SU-DHL-6 (cell line): ENCODE data around the gene TEX35.

Source experiments
- H2AFZ ChIP-seq: fragments of 200-600 bp; sonication (generic); 2 replicates; pipeline ENCODE4 v1.6.1; 2014; ENCODE audit warnings: low read depth, mild to moderate bottlenecking, moderate library complexity, mixed read lengths, antibody characterized with exemption, low read length; ENCODE audit not compliant: severe bottlenecking
- H3F3A ChIP-seq: fragments of 200-600 bp; shearing (Covaris generic); 2 replicates; pipeline ENCODE4 v1.6.0; 2016; ENCODE audit warnings: antibody characterized with exemption, mild to moderate bottlenecking; ENCODE audit not compliant: insufficient read depth
- H3K27ac ChIP-seq: fragments of 200-600 bp; sonication (generic); 2 replicates; pipeline ENCODE4 v1.5.1; 2016; ENCODE audit warnings: low read depth, mild to moderate bottlenecking, low read length, moderate library complexity, mixed read lengths
- H3K27me3 ChIP-seq: fragments of 200-600 bp; sonication (generic), shearing (Covaris generic); 2 replicates; pipeline ENCODE4 v1.6.0; 2014; ENCODE audit warnings: mild to moderate bottlenecking, low read length
- H3K36me3 ChIP-seq: fragments of 200-600 bp; sonication (generic); 2 replicates; pipeline ENCODE4 v1.6.1; 2014; ENCODE audit warnings: mild to moderate bottlenecking, low read length, mixed read lengths
- H3K4me2 ChIP-seq: fragments of 300-600, 200-600 bp; shearing (Covaris generic), sonication (generic); 2 replicates; pipeline ENCODE4 v1.6.0; 2014; ENCODE audit warnings: low read length, low read depth, mild to moderate bottlenecking; ENCODE audit not compliant: poor library complexity, severe bottlenecking
- H3K4me3 ChIP-seq: fragments of 200-600 bp; sonication (generic); 2 replicates; pipeline ENCODE4 v1.5.1; 2014; ENCODE audit warnings: antibody characterized with exemption, low read length, mild to moderate bottlenecking, mixed read lengths; ENCODE audit not compliant: insufficient read depth, poor library complexity, severe bottlenecking
- H3K79me2 ChIP-seq: fragments of 200-600 bp; sonication (generic); 2 replicates; pipeline ENCODE4 v1.6.1; 2014; ENCODE audit warnings: mild to moderate bottlenecking, low read length, moderate library complexity; ENCODE audit not compliant: insufficient read depth
- H3K9ac ChIP-seq: fragments of 200-600 bp; sonication (generic); 2 replicates; pipeline ENCODE4 v1.7.0; 2014; ENCODE audit warnings: mild to moderate bottlenecking, low read length
- H3K9me2 ChIP-seq: fragments of 200-600 bp; sonication (generic); replicated peaks from 2 replicates; pipeline ENCODE4 v1.6.1; 2014; ENCODE audit warnings: low read length; ENCODE audit not compliant: insufficient read depth
- H3K9me3 ChIP-seq: fragments of 200-600 bp; sonication (generic); 2 replicates; pipeline ENCODE4 v1.6.1; 2014; ENCODE audit warnings: low read length, mixed read lengths; ENCODE audit not compliant: insufficient read depth
- H4K20me1 ChIP-seq: fragments of 200-600 bp; sonication (generic); 2 replicates; pipeline ENCODE4 v1.6.1; 2014; ENCODE audit warnings: low read depth, mild to moderate bottlenecking, antibody characterized with exemption, low read length, moderate library complexity, mixed read lengths
- CTCF ChIP-seq: fragments of 200-600 bp; sonication (generic); IDR thresholded peaks from one replicate; pipeline ENCODE4 v1.5.1; 2017; ENCODE audit warnings: antibody characterized with exemption, mild to moderate bottlenecking, low read length, moderate library complexity; ENCODE audit not compliant: insufficient read depth, poor library complexity, severe bottlenecking
- EZH2phosphoT487 ChIP-seq: fragments of 200-600 bp; sonication (generic), shearing (Covaris generic); conservative IDR thresholded peaks from 2 replicates; pipeline ENCODE4 v1.6.1; 2018; ENCODE audit warnings: mild to moderate bottlenecking, antibody characterized with exemption, low read length, moderate library complexity, mixed read lengths

TEX35 gene

GRCh38 chr1:178564783-178565180 is 51.9 kb downstream of the TEX35 start:
- H2AFZ ChIP-seq, result no peak overlapping the region
- no peak for TF ChIP-seq CTCF
- TF ChIP-seq EZH2phosphoT487, result no peak
- no peak overlapping the region for H3K4me2 ChIP-seq
- H3K4me3 ChIP-seq, result no peak overlapping the region
- no peaks in the 10 kb centered on the region for H3K9me2 ChIP-seq
- no peak overlapping the region for H3K9ac ChIP-seq
- no peaks in the 10 kb centered on the region for H3K36me3 ChIP-seq
- no peaks in the 10 kb centered on the region for H4K20me1 ChIP-seq
- H3K27ac ChIP-seq, result no peak overlapping the region
- no peaks in the 10 kb centered on the region for H3K27me3 ChIP-seq
- 0 out of 2 replicates have a peak, but pooled peaks cover 4% of the 10 kb centered on the region for H3F3A ChIP-seq
- no peaks in the 10 kb centered on the region for H3K9me3 ChIP-seq
- H3K79me2 ChIP-seq, result no peaks in the 10 kb centered on the region

- Histone ChIP-seq H3K9me3 (no peaks in the 10 kb centered on the region), H2AFZ (no peak overlapping the region), H3K79me2 (no peaks in the 10 kb centered on the region), H3K4me2 (no peak overlapping the region), H3F3A (0 out of 2 replicates have a peak, but pooled peaks cover 5% of the 10 kb centered on the region), H3K9me2 (no peaks in the 10 kb centered on the region), H3K27ac (no peak overlapping the region), H3K4me3 (no peak overlapping the region), H3K27me3 (no peaks in the 10 kb centered on the region), H3K36me3 (no peaks in the 10 kb centered on the region), H4K20me1 (no peaks in the 10 kb centered on the region), H3K9ac (no peak overlapping the region)
- TF ChIP-seq CTCF (no peak), EZH2phosphoT487 (no peak)
These were observed 52.7 kb downstream of the TEX35 start for GRCh38 chr1:178565586-178565985.

GRCh38 chr1:178566187-178566586 is 53.3 kb downstream of the TEX35 start:
- Histone ChIP-seq H3F3A (0 out of 2 replicates have a peak, but pooled peaks cover 5% of the 10 kb centered on the region), H4K20me1 (no peaks in the 10 kb centered on the region), H3K9ac (no peak overlapping the region), H3K9me3 (no peaks in the 10 kb centered on the region), H2AFZ (no peak overlapping the region), H3K36me3 (no peaks in the 10 kb centered on the region), H3K27ac (no peak overlapping the region), H3K79me2 (no peaks in the 10 kb centered on the region), H3K27me3 (no peaks in the 10 kb centered on the region), H3K4me3 (no peak overlapping the region), H3K9me2 (no peaks in the 10 kb centered on the region), H3K4me2 (no peak overlapping the region)
- TF ChIP-seq EZH2phosphoT487 (no peak), CTCF (no peak)

- Histone ChIP-seq H2AFZ (no peak overlapping the region), H3K27ac (no peak overlapping the region), H3K4me2 (no peak overlapping the region), H3K9me3 (no peaks in the 10 kb centered on the region), H3K27me3 (no peaks in the 10 kb centered on the region), H3K79me2 (no peaks in the 10 kb centered on the region), H3K4me3 (no peak overlapping the region), H3K9me2 (no peaks in the 10 kb centered on the region), H4K20me1 (no peaks in the 10 kb centered on the region), H3K36me3 (no peaks in the 10 kb centered on the region), H3F3A (peaks cover 30% of the 10 kb centered on the region), H3K9ac (no peak overlapping the region)
- TF ChIP-seq CTCF, result no peak
- TF ChIP-seq EZH2phosphoT487, result no peak
These were observed 58.9 kb downstream of the TEX35 start for GRCh38 chr1:178571807-178572206.
